Activated CD4-positive, alpha-beta T cell treated with anti-CD3 and anti-CD28 coated beads for 4 hours (primary cell): ENCODE data around the gene RNF17.
"Not testable (repeated sequence)": the region's sequence is repeated elsewhere in the genome, so short reads cannot be mapped to it uniquely, and the experiment has no call there.

ENCODE experiments used
- DNase-seq, 2 donors: peaks; one replicate each; pipeline ENCODE4 v3.0.0-alpha.2; 2020

RNF17 gene

DNA sequence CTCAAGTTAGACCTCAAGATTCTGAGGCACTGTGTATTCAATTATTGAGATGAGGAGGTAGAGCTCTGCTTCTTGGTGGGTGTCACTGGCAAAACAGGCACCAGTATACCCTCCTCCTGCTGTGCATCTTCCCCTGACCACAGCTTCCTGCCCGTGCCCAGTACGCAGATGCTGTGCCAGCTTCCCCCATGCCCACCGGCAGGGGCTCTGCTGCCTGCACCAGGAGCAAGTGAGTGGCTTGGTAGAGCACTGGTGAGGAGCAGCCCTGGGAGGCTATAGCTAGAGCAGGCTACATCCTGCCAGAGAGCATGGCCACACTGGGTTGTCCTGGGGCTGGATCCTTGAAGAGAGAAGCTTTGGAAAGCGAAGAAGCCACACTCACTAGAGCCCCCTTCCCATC lies 21.0 kb upstream of the RNF17 start:
- no peak for DNase-seq

DNA sequence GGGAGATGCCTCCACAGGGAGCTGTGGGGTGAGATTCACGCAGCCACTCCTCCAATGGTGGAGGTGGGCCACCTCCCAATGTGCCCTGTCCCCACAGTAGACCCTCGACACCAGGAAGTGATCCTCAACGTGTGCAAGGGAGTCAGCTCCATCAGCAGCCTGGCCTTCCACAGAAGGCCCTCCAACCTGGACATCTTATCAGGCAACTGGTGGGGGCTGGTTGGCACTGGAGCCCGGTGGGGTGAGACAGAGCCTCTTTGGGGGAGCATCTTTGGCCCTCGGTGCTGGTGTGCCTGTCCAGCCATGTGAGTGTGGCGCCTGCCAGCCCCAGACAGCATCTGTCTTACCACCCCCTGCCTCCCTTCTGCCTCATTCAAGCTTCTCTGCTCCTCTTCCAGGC lies 19.7 kb upstream of the RNF17 start:
- no peak for DNase-seq

DNA sequence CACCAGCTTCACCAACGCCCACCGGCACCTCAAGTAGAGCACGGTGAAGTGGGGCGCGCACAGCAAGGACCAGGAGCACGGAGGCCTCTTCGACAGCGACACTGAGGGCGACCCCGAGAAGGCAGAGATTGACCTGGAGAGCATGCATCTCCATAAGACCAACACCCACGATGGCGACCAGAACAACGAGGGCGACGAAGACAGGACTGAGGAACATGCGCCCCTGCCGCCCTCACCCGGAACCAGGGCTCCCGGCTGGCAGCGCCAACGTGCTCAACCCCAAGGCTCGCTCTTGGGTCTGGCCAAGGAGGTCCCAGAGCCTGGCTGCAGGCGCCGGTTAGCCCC lies 18.5 kb upstream of the RNF17 start:
- no peak for DNase-seq

DNA sequence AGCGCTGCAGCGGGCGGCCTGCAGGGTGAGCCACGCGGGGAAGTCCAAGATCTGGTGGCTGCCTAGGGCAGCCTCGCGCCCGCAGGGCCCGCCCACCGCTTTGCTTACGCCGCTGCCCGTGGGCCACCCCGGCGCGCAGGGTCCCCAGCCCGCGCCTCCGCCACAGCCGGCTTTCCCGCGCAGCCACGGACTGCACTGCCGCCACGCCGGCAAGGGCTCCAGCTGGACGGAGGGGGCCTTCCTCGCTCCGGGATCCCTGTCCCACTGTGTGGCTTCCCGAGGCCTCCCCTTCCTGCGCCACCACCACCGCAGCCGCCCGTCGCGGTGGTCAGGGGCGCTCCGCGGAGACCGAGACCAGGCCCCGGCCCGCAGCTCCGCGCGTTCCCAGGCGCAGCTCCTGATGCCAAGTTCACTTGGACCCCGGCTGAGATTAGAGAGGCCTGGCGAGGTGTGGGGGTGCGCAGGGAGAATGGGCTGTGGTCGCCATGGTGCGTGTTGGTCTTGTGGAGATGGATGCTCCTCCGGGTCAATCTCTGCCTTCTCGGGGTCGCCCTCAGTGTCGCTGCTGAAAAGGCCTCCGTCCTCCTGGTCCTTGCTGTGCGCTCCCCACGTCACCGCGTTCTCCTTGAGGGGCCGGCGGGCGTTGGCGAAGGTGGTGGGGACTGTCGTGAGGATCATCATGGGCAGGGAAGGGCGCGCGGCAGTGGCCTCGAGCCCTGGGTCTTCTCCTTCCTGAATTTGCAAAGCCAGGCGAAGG lies 17.9 kb upstream of the RNF17 start:
- DNase-seq: no peak

DNA sequence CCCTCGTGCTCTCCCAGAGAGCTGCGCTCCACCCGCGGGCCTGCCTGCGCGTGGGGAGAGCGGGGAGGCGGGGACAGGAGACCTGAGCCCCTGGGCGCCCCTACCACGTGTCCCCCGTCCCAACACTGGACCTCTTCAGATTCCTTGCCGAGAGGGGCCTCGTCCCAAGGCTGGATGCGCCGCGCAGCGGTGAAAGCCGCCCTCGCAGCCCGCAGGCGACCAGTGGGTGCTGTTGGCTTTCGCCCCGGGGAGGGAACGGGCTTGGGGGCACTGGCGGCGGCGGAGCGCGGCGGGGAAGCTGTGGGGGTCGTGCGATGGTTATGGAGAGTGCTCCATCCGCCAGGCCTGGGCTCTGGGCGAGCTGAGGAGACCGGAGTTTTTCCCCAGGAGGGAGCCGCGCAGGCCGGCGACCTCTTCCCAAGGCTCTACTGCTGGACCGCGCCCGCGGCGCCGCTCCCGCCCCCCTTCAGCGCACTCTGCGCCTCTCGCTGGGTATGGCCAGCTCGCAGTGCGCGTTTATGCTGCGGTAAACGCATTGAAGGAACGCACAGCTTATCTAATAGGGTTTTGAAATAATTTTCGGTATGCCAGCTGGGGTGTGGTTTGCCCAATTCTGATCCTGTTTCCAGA lies 17.2 kb upstream of the RNF17 start:
- DNase-seq: no peak

DNA sequence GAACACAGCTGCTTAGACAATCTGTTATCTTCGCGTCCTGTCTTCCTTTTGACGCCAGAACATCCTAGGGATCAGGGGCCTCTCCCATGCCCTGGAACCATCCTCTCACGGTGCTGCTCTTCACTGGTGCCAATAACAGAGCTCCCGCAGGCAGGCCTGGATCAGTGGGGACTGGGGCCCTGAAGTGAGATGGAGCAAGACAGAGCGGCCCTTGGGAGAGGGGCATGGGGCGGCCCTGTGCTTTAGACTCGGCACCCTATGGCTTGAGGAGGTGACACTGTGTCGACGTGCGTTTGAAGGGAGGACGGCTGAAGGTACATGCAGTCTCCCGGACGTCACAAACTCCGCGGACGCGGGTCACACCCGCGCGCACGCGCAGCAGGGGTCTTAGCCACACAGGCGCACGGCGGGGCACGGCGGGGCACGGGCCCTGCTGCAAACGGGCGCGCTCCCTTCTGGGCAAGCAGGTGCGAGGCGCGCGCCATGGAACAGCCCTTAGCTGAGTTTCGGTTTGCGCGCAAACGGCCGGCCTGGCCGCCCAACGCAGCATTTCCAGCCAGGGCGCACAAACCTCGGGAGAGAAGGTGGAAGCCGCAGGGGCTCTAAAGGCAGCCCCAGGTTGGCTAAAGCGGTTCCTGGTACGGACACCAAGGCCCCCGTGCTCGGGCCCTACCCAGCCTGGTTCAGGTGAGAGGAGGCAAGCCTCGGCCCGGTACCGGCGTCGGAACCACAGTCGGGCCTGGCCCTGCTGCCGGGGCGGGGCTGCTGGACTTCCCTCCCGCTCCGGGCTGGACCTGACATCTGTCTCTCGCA lies 16.5 kb upstream of the RNF17 start:
- DNase-seq: no peak

DNA sequence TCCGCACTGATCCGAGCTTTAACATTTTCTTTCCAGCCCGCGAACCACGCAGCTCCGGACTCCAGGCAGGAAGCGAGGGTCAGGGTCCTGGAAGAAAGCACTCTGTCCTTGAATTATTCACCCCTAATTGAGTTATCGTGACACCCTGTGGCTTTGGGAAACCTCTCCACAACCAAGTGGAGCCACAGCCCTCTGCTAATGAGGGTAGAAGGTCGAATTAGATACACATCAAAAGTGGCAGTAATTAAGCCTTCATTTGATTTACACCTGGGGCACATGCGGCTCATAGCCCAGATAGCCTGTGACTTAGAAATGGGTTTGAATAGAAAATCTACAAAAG lies 15.9 kb upstream of the RNF17 start:
- DNase-seq: no peak

DNA sequence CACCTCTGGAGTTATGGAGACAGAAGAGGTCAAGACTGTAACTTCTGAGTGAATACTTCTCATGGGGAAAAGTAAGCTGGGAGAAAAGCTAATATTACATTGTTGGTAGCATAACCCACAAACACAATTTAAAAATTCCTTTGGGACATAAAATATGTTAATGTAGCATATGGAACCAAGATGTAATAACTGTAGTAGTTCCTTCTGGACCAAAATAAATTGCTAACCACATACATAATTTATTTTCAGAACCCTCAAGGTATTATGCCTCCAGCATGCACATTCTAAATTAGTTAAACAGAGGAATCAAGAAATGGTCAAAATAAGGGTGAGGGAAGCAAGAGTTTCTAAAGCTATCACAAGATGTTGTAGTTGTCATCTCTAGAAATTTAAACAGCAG lies 4.8 kb upstream of the RNF17 start:
- DNase-seq: no peak

DNA sequence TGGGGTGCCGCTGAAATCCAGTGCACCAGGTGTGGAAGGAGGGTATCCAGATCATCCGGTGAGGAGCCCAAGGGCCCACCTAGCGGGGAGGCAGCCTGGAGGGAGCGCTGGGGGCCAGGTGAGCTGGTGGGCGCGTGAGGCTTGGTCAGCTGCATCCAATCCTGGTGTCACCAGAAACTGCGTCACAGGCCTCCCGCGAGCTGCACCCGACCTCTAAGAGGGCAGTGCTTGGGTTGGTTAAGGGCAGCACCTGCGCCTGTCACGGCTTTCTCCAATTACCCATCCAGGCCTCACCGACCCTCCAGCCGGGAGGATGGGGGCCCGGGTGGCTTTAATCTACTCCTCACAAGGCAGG lies 284 bp downstream of the RNF17 start:
- no peak for DNase-seq

DNA sequence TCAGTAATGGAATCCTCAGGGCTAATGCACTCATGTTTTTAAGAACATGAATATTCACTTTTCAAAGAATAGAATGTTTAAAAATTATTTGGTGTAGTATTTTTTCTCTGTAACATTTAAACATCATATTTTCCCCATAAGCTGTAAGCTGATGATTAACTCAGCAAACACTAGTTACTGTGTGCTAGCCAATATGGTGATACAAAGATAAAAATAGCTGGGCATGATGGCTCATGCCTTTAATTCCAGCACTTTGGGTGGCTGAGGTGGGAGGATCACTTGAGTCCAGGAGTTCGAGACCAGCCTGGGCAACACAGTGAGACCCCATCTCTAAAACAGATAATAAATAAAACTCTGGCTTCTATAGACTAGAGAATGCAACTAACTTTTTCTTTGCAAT lies 13.2 kb downstream of the RNF17 start:
- DNase-seq: no peak

DNA sequence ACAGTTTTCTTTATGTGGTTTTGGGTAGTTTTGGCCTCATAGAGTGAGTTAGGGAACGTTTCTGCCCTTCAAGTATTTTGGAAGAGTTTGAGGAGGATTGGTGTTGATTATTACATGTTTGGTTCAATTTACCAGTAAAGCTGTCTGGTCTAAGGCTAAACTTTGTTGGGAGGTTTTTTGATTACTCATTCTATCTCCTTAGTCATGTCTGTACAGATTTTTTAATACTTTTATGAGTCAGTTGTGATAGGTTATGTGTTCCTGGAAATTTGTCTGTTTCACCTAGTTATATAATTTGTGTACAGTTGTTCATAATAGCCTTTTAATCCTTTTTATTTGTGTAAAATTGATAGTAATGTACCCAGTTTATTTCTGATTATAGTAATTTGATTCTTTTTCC lies 20.4 kb downstream of the RNF17 start:
- no peak for DNase-seq

DNA sequence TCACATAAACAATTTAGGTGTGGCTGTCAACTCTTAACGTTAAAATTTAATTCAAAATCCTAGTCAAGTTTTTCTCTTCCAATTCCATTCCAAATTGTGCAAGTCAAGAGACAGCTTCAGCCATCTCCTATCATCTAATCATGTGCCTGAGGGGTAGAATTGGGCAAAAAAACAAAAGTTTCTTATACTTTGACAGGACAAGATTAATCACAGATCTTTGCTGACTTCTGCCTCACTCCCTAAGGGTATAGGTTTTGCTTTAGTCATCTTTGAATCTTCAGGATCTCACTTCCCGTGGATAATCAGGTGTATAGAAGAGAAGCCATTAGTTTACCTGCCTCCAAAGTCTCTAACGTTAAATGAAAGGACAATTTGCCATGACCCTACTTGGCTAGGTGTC lies 24.6 kb downstream of the RNF17 start:
- no peak for DNase-seq

DNA sequence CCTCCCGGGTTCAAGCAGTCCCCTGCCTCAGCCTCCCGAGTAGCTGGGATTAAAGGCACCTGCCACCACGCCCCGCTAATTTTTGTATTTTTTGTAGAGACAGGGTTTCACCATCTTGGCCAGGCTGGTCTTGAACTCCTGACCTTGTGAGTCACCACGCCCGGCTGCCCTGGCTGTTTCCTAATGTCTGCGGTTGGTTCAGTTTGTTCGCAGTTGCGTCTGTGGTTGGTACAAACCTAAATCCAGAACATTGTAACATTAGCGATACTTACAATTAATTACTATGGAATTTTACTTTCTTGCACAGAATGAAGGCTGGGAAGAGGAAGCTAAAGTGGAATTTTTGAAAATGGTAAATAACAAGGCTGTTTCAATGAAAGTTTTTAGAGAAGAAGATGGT lies 38.1 kb downstream of the RNF17 start:
- no peak for DNase-seq

DNA sequence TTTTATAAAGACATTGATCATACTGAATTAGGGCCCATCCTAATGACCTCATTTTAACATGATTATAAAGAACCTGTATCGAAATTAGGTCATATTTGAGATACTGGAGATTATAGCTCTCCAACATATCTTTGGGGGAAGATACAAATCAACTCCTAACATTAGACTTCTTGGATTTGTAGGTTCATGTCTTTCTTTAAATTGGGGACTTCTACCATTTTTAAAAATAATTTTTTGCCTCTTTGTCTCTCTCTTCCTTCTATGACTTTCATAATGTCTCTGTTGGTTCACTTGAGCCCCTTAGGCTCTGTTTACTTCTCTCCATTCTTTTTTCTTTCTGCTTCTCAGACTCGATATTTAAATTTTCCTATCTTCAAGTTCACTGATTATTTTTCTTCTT lies 57.2 kb downstream of the RNF17 start:
- DNase-seq: no peak

DNA sequence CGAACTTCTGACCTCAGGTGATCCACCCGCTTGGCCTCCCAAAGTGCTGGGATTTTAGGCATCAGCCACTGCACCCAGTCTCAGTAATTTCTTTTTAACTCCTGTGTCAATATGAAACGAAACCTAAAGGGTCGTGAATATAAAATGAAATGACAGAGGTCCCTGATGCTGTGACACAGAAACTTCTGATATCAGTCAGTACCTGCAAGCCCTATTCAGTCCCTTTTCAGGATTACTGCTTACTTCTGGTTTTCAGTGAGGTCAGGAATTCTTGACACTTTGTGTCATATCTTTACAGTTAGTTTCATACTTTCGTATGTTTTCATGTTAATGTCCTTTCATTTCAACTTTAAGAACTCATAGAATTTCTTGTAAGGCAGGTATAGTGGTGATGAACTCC lies 58.7 kb downstream of the RNF17 start:
- DNase-seq: no peak

DNA sequence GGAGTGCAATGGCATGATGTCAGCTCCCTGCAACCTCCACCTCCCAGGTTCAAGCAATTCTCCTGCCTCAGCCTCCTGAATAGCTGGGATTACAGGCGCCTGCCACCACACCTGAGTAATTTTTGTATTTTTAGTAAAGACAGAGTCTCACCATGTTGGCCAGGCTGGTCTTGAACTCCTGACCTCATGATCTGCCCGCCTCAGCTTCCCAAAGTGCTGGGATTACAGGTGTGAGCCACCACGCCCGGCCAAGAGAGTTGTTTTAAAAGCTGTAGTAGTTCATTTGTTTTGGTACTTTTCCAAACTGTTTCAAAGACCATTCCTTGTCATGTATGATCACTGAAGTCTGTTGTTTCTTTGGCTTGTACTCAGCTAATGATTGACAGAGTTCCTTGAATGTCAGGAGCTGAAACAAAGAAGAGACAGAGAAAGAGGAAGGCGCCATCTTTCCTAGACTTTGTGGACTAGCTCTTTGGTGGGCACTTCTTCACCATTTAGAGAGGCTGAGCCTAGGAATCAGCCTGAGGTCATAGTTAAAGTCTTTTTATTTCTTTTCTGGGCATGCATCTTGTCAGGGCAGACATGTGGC lies 59.2 kb downstream of the RNF17 start:
- DNase-seq: not testable (repeated sequence)

DNA sequence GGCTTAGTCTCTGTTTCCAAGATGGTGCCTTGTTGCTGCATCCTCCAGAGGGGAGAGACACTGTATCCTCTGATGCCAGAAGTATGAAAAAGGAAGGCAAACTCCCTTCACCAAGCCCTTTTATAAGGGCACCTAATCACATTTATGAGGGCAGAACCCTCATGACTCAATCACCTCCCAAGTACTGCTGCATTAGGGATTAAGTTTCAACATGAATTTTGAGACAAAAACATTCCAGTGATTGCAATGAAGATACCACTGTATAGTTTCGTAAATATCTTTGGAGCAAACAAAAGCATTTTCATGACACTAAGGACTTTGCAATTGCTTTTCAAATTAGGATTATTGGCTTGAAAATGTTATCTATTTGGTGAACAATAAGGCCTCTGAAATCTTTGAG lies 63.8 kb downstream of the RNF17 start:
- no peak for DNase-seq

DNA sequence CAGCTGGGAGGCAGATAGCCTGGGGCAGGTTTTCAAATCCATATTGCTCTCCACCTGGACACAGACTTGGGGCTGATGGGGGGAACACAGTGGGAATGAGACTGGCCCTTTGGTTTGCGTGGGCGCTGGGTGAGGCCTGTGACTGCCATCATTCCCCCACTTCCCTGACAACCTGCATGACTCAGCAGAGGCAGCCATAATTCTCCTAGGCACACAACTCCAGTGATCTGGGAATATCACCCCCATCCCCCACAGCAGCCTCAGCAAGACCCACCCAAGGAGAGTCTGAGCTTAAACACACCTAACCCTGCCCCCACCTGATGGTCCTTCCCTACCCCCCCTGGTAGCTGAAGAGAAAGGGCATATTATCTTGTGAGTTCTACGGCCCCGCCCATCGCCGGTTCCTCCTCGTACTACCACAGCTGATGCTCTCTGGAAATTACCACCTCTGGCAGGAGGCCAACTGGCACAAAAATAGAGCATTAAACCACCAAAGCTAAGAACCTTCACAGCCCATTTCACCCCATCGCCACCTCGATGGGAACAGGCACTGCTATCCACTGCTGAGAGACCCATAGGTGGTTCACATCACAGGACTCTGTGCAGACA lies 71.0 kb downstream of the RNF17 start:
- no peak for DNase-seq

DNA sequence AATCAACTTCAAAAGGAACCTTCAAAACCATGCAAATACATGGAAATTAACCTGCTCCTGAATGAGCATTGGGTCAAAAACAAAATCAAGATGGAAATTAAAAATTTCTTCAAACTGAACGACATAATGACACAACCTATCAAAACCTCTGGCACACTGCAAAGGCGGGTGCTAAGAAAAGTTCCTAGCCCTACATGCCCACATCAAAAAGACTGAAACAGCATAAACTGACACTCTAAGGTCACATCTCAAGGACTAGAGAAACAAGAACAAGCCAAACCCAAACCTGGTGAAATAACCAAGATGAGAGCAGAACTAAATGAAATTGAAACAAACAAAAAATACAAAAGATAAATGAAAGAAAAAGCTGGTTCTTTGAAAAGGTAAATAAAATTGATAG lies 73.6 kb downstream of the RNF17 start:
- not testable (repeated sequence) for DNase-seq

DNA sequence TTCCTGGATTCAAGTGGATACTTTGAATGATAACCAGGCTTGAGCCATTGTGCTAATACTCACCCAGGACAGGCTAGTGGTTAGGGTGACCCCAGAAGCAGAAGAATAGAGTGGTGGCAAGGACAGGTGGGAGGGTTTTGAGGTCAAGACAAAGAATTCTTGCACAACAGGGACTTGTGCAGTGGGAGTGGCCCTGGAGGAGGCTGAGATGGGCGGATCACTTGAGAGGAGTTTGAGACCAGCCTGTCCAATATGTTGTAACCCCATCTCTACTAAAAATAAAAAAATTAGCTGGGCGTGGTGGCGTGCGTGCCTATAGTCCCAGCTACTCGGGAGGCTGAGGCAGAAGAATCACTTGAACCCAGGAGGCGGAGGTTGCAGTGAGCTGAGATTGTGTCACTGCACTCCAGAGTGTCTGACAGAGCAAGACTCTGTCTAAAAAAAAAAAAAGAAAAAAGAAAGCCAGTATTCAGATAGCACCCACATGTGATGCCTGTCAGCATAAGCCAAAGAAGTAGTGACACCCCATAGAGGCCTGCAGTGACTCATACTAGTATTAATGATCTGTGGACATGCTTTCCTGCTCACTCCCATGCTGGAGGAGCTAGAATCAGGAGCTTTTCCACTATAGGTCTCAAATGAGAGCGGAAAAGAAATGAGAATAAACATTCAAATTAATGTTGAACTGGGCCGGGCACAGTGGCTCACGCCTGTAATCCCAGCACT lies 78.7 kb downstream of the RNF17 start:
- no peak for DNase-seq

DNA sequence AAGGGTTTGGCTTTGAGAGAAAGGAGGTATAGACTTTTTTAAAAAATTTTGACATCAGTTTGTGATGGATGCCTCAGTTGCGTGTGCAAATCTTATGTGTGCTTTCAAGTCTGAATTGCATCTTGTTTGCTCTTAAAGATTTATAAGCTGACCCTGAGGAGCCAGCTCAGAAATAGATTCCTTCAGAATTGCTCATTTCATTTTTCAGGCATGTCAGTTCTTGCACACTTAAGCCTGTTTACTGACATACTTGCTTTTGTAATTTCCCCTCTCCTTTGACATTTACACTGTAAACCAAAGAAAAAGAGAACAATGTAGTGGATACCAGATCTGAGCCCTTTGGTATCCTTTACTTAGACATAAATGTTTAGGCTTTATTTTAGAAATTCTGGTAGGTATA lies 87.6 kb downstream of the RNF17 start:
- no peak for DNase-seq

DNA sequence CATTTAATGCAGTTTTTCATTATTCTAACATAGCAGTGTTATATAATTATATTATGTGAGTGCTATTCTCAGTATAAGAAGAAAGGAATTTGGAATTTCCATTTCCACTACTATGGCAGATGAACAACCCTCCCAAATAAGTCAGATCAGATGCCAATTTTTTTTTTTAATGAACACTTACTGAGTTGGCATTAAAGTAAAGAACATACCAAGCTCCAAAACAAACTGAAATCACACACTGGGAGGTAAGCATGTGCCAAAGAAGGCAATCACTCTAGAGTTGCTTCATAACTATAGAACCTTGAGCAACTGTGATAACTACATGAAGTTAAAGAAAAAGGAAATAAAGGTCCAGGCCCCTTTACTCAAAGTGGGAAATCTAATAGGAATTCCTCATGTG lies 90.3 kb downstream of the RNF17 start:
- no peak for DNase-seq

DNA sequence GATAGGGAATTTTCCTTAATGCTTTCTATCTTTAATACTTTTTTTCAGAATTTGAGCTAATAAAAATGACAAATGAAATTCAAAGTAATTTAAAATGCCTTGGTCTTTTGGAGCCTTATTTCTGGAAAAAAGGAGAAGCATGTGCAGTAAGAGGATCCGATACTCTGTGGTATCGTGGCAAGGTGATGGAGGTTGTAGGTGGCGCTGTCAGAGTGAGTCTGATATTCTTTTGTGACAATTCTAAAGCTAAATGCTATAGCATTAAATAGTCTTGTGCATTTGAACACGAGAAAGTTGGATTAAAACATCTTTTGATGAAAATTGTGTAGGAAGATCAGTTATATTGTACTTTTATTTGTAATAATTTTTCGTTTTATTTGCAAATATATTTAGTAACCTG lies 95.0 kb downstream of the RNF17 start:
- DNase-seq: no peak
